A375 (cell line): ENCODE results near the gene CRACDL. TPM values are rescaled to one million over a fixed set of nuclear protein-coding genes. Genes with fewer than 3 reads are reported as not detected.

Experiments used
- small RNA-seq: library from RNA; depleted of rRNA; stranded (forward); fragments of <200 nt; gene quantifications from one replicate; pipeline ENCODE3, GENCODE V24; 2014
- total RNA-seq: library from RNA; depleted of rRNA; stranded (reverse); fragments of >200 nt; shearing (Covaris generic); gene quantifications from 2 replicates; pipeline ENCODE4 v1.2.3, GENCODE V29; 2014; rRNA removed

The CRACDL gene
- total RNA-seq: 0.37 TPM in 1 of 2 replicates, not detected in the other

GRCh38 chr2:98935777-98936352 is at the start of gene CRACDL:
Gene CRACDL, minus strand, starts transcription at chr2:98936225. Its CDS starts 89,425 bp downstream, at chr2:98846800.

Small RNA genes lying within 50 kb of the gene (small RNA-seq; reads per million reads assigned to genes)
- not detected for gene RNU4-84P
- gene RNU7-46P: not detected

Other genes starting within 250 kb of the CRACDL start
- 0.41 and 2.5 TPM in 2 replicates for gene MGAT4A, start 205.1 kb downstream of the CRACDL start, total RNA-seq
- 0.13 and 0.41 TPM in 2 replicates for gene C2orf15, start 205.5 kb upstream of the CRACDL start, total RNA-seq
- gene TSGA10, start 218.7 kb upstream of the CRACDL start, total RNA-seq: 1.6 and 1.8 TPM in 2 replicates
- gene LIPT1, start 218.7 kb upstream of the CRACDL start, total RNA-seq: 5.1 and 5.5 TPM in 2 replicates
- 15.6 and 20.3 TPM in 2 replicates for gene MITD1, start 244.8 kb upstream of the CRACDL start, total RNA-seq
- 37.0 and 37.9 TPM in 2 replicates for gene MRPL30, start 245.0 kb upstream of the CRACDL start, total RNA-seq